HCEC 1CT (cell line): Measurements from ENCODE around the gene HEY2.
"Not testable (repeated sequence)": the region's sequence is repeated elsewhere in the genome, so short reads cannot be mapped to it uniquely, and the experiment has no call there.

Experiments used
- DNase-seq: peaks from one replicate; pipeline ENCODE4 v3.0.0-alpha.2; 2017

The HEY2 gene

DNA sequence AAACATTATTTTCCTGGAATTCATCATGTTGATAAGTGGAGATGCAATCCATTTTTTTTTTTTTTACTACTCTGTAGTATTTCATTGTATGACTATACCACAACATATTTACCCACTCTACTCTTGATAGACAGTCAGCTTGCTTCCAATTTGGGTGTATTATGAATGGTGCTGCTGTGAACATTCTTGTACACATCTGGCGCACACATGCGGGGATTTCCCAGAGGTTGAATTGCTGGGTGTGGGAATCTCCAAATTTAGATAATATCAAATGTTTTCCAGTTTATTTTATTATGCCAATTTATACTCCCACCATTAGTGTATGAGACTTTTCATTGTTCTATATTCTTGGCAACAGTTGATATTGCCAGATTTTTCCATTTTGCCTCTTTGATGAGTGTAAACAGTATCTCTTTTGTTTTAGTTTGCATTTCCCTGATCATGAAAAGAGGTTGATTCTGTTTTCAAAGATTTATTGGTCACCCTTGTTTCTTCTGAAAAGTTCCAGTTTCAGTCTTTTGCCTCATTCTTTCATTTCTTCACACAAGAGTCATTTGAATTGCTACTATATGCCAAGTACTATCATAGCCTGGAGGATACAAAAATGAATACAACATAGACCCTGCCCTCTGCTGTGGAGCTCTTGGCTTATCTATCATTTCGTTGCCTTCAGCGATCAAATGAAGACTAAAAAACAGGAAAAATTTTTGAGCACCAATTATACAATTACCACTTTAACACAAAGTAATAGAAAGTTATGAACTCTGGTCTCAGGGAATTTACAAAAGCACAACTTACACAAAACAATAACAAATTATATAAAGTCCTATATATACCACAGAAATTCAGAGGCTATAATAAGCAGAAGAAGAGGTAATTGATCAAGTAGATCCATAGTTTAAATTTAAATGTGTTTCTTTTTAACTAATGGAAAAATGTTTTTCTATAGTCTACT, 24.2 kb downstream of the HEY2 start:
- peak; percentile 56 for DNase-seq

DNA sequence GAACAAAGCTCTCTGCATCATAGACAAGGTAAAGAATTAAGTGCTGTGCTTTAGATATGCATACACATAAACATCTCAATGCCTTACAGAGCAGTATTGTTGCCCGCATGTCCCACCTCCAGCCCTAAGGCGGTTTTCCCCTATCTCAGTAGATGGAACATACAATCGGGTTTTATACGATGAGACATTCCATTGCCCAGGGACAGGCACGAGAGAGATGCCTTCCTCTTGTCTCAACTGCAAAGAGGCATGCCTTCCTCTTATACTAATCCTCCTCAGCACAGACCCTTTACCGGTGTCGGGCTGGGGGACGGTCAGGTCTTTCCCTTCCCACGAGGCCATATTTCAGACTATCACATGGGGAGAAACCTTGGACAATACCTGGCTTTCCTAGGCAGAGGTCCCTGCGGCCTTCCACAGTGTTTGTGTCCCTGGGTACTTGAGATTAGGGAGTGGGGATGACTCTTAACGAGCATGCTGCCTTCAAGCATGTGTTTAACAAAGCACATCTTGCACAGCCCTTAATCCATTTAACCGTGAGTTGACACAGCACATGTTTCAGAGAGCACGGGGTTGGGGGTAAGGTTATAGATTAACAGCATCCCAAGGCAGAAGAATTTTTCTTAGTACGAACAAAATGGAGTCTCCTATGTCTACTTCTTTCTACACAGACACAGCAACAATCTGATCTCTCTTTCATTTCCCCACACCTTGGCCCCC, 26.8 kb downstream of the HEY2 start:
- DNase-seq = not testable (repeated sequence)

DNA sequence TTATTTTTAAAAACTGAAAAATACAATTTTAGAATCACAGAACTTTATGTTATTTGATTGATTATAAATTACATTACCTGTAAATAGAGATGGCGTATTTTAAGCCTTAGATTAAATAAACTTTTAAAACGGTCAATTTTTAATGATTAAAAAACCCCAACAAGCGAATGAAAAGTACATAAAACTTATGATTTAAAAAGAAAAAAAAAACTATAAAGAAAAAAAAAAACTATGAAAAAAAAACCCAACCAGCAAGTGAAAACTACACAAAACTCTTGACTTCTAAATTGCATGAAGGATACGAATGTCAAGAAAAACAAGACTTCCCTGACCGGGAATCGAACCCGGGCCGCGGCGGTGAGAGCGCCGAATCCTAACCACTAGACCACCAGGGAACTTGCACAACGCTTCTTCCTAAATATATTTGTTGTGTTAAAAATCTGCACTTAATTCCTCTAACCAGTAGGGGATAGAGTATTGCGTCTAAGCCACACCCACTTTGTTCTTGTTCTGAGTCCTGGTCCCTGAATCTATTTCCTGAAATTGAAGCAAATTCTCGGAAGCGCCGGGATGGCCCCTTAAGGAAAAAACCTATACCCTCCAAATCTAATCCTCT, 30.6 kb downstream of the HEY2 start:
- peak; percentile 91 for DNase-seq

DNA sequence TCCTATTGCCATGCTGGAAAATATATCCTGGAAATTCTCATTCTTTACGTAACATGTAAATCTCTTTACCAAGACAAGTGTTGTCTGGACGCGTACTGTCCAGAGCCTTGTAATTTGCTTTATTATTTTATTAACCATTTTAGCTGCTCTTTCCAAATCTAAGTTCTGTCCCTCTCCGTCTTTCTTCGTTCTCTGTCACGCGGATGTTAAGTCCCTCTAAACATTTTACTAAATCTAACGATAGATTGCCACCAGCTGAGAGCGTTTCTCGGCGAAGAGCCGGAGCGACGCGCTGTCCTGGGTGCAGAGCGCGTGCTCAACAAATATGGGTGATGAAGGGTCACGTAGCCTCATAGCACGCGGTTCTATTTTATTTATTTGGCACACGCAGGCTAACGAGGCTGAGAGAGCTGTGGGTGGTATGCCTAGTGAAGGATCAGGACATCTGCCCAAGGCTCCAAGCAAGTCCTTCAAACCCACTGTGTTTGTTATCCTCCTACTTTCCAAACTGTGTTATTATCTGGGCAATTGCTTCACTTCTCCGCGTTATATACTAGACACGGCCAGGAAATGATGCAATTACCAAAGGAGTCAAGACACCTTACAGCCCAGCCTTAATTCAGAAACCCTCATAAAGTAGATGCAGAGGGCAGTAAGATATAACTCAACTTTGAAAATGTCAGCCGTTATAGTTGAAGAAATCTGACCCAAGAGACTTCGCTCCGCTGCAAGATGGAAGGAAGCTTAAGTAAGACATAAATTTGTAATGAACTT, 31.3 kb downstream of the HEY2 start:
- peak; percentile 74 for DNase-seq

DNA sequence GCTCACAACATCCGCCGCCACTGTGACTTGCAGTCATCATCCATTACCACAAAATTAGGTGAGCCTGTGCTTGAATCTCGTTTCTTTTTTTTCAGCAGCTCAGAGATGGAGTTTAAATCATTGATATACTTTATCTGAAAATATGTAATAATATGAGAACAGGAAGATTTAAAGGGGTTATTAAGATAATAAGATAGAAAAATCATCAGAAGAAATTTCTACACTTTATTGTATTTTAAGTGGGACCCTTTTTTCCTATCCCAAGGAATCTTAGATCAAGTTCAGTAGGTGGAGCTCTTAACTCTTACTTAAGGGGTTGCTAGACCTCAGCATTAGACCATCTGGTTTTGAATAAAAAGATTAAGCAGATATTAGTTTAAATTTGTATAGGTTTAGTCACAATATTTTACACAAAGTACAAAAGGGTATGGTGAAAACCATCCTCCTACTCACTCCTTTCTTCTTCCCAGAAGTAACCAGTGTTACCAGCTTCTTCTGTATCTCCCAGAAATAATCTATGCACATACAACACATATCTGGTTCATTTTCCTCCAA, 32.0 kb downstream of the HEY2 start:
- DNase-seq = peak; percentile 45

DNA sequence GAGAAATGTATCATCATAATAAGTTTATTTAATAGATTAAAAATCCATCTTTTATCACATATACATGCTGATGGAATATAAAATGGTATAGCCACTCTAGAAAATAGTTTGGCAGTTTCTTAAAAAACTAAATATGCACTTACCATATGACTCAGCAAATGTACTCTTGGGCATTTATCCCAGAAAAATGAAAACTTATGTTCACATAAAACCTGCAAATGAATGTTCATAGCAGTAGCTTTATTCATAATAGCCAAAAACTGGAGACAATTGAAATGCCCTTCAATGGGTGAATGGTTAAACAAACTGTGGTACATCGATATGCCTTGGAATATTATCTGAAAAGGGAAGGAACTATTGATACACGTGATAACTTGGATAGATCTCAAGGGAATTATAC, 34.9 kb downstream of the HEY2 start:
- DNase-seq = peak; percentile 67

DNA sequence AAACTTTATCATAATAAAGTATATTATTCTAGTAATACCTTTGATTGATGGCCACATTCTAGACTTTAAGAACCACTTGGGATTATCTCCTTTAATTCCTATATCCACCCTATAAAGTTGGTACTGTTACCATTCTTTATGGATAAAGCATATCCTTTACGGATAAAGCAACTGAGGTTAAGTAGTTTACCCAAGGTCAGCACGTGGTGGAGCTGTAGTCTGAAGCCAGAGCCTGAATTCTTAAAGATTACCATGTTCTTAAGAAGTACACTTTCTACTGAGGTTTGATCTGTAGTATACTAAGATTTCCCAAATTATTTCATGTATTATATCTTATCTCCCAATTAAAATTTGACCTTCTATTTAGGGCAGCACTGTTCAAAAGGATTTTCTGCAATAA, 38.4 kb downstream of the HEY2 start:
- DNase-seq = peak; percentile 12

DNA sequence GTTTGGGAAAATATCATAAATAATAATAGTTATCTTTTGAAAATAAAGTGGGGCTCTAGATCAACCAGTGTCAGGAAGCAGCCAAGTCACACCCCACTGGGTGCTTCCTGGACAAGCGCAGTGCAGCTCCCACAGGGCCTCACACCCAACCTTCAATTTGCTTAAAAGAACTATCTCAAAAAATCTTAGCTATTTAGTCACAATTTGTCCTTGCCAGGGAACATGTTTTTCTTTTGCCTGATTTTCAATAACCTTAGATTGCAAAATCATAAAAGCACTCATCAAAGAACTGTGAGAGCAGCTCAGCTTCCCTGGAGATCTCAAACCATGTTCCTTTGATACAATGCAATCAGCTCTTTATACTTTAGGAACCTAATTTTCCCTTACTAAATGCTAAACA, 39.7 kb downstream of the HEY2 start:
- no peak for DNase-seq

DNA sequence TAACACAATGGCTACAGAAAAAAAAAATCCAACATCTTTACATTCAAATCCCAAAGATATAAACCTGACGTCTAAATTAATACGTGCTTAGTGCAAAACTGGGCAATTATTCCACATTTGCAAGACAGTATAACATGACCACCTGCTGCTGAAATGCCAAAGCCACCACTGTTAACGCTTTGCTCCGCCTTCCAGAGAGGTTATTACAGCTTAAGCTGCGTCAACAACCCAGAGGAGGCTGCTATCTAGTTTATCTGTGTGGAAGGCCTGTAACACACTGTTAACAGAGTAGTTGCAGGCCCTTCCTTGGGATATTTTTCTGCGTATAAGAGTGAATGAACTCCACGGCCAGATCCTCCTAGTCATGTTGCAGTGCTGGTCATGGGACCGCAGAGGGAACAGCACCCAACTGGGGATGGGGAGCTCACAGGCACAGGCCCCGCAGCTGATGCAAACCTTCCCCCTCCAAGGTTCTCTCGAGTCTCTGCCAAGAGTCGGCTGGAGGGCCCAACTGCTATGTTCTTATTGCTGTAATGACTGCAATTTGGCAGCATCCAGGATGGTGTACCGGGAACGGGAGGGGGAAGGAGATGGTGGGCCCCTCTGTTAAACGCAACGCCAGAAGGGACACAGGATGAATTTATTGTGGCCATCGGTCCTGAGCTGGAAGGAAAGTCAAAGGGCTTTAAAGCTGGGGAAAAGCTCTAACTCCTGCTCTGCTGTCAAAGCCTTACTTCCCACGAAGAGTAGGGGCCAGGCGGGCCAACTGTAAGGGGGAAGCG, 40.3 kb downstream of the HEY2 start:
- DNase-seq = peak; percentile 7

DNA sequence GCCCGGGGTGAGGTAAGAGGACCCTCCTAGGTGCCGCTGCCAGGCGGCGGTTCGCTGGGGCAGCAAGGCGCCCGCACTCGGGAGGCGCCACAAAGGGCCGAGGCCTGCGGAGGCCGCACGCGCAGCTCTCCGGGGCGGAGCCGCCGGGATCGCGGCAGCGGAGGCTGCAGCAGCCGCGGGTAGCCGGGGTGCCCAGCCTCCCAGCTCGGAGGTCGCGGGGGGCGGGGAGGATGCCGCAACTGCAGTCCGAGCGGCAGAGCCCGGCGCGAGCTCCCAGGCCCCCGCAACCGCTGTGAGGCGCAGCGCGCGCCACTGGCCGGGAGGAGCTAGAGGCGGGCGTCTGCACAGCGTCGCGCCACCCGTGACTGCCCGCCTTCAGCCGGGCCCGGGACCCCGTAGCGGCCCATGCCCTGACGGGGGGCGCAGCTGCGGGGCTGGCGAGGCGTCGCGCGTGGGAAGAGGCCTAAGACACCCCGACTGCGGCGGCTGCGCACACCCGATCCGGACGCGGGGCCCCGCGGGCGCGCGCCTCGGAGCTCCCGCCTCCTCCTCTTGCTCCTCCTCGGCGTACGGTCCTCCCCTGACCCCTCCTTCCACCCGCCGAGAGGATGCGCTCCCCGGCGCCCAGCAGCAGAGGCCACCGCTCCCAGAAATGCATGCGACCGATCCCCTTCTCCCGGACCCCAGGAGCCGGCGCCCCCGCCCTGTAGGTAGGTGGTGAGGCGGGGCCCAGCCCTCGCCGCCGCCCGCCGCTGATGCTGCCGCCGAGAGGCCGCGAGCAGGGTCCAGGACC, 41.1 kb downstream of the HEY2 start, which contains the start of gene NCOA7:
Gene NCOA7, plus strand, starts transcription at position 603 of the 793 bp plus-strand sequence. CDS start 24,395 bp downstream, outside the sequence.
- peak; percentile 81 for DNase-seq

DNA sequence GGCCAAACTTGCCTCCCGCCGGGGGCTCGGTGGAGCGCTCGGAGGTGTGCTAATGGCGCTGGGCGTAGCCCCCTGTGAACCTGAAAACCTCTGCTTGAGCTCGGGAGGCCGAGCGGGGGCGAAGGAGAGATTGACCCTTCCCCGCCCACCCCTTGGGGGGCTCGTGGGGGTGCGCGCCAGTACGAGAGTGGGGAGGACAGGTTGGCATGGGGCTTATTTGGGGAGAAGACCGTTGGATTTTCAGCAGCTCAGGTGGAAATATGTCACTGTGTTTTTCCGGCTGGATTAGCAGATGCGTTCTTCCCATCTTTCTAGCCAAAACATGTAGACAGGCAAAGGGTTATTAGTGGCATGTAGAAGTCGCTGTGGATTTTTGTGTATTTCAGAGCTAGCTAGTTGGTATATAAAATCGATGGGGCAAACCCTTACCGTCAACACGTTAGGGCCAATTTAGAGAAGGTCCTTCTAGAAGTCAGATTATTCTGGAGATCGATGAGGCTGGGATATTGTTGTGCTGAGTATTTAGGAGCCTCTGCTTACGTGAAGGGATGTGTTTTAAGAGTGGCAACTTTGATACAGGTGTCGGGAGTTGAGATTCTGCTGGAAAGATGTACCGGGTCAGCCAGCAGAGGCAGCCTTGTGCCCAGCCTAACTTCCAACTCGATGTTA, 41.9 kb downstream of the HEY2 start:
- DNase-seq = peak; percentile 59

DNA sequence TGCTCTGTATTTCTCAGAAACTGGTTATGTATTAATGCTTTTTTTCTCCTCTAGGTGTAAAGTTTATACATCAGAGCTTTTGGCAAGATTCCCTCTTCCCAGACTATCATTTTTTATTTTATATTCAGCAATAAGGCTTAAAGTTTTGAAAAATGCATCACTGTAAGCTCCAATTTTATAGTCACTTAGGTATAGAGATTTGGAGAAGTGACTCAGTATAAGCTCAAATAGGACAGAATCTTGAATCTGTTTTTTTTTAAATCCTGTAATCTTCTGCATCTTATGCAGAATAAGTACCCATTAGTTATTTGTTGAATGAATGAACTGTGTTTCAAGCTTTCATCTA, 42.4 kb downstream of the HEY2 start:
- DNase-seq = no peak

DNA sequence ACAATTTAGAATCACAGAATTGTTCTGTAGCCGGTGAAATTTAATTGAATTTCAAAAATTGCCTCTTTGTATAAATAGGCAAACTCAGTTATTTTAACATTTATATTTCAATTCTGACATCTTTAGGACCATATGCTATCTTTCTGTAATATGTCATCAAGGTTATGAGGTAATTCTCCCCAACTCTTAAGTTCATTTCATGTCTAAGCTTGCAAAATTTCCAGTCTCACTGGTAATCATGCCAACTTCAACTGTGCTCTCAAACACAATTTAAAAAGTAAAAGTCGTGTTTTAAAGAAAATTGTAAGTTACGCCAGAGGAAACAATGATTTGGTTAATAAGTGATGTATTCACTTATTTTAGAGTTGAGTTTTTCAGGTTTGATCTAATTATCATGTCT, 42.7 kb downstream of the HEY2 start:
- no peak for DNase-seq

DNA sequence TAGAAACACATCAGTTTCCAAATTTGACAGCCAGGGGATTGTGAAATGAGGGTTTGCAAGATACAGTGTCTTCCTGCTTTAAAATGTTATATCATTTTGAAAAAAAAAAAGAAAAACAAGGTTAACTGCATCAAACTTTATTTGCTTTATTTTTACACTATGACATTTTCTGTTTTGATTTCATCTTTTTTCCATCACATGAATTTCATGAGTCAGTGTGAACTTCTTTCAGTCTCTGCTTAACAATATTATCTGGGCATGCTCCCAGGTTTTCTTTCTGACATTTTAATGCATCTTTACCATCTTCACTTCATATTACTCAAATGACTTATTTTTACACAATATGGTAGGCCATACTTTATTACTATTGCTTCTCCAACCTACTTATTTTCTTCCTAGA, 43.2 kb downstream of the HEY2 start:
- DNase-seq = peak; percentile 58

DNA sequence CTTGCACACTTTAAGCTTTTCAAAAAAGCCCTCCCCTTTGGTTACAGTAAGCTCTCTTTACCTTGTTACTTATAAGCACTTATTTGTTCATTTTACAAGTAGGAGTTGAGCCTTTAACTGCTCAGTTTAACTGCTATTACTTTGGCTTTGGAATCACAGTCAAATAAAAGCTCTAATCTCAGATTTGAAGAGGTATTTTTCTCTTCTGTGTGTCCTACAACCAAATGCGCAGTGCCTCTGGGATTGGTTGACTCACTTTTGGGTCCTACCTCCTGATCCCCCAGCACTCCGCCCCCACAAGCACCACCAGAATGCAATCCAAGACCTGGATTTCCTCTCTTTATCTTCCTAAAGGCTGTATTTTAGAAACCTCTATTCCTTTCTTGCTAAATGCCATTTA, 43.8 kb downstream of the HEY2 start:
- no peak for DNase-seq

DNA sequence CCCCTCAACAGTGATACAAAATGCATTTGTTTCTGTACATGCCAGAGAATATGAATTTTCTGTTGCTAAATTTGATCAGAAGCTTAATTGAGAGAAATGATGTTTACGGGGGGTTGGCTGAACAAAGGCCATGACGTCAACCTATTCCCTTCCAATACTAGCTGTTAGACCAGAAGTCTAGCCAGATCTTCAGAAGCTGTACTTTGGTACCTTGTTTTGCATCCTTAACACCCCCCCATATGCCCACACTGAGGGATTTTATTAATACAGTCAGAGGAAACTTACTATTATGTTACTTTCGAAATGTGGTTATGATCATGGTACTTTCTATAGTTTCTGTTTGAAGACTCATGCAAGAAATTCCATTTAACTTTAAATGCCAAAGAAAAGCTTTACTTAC, 44.4 kb downstream of the HEY2 start:
- no peak for DNase-seq

DNA sequence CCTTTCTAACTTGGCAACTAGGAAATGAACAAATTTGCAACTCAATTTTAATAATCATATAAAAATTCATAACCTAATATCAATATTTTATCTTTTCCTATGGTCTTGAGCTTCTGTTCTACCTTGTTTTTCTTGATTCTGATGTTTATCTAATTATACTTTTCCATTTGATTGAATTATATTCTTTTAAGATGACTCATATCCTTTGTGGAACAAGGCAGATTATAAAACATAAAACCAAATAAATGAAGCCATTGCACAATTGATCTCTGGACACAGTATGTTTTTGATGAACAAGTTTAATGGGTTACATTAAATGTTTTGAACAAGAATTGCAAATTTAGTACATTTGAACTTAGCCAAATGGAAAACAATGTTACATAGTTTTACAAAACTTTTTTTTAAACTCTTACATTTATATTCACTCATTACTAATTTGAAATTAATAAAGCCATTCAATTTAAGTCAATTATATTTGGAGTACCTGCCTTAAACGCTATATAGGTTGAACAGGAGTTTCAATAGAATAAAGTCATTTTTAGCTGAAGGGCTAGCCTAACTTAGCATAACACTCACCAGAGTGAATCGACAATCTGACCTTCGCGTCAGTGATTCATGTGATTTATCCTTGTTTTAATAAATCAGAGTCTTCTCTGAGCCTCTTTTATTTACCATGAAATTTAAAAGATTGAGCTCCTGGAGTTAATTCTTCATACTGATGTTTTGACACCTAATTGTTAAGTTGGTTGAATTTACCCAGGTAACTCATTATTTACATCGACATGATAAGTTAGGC, 45.1 kb downstream of the HEY2 start:
- peak; percentile 71 for DNase-seq

DNA sequence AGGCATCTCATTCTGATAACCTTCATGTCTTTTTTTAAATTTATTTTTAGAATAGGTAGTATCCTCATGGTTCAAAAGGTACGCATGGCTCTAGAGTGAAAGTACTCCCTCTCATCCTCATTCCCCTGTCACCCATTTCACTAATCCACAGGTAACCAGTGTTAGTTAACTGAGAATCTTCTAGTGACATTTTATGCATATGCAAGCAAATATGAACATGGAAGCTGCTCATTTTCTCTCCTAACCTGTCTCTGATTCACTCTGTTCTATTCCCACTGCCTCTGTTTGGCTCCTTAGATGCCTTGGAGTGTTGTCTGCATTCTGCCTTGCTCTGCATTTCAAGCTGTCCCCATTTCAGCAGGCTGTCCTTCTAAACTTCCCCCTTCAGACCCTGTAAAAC, 45.9 kb downstream of the HEY2 start:
- no peak for DNase-seq

DNA sequence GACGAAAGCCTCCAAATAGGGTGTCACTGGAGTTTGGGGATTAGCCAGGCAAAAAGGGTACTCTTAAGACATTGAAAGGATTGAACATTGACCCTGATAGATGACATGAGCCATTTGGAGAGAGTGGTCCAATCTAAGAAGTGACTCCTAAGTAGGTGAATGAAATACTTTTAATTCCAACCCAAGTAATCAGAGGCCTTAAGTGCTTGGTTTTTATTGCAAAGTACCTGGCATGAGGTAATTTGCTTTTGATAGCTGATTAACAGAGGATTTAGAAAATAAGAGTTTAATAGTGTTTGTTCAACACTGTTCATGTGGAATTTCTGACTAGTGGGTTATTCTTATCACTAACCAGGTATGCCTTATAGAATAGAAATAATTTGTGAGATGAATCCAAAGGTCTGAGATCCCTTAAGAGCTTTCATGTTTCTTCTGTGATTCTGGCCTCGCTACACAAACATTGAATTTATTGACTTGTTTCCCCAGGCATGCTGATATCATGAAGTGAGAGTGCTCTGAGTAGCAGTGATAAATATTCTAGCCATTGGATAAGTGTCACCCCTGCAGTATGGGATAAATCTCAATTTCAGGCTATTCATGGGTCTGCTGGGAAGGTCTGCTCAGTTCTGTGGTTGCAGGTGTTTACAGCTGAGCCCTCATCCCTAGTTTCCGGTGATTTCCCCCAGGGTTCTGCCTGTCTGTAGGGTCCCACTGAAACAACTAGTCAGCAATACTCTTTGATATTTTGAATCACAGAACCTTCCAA, 47.9 kb downstream of the HEY2 start:
- no peak for DNase-seq
